ENCODE data around the gene ANGPTL2.

ANGPTL2 gene

GRCh38 chr9:127096208-127096607, 26.2 kb downstream of the ANGPTL2 start:
- H3K27me3 ChIP-seq (ENCODE audit: control insufficient read depth in 1 of 2, insufficient read depth in 2 of 2, low read length in 2 of 2), result no peaks in the 10 kb centered on the region
- no peak overlapping the region for H3K9ac ChIP-seq (ENCODE audit: low read length)
- no peak overlapping the region for H3K27ac ChIP-seq (ENCODE audit: low read depth, low read length)
- peaks cover 31% of the 10 kb centered on the region for H3K4me1 ChIP-seq (ENCODE audit: insufficient read depth, low read length)
- no peak overlapping the region for H3K4me3 ChIP-seq (ENCODE audit: low read depth in 1 of 2, low read length in 2 of 2)
- peaks cover 43% of the 10 kb centered on the region for H3K36me3 ChIP-seq (ENCODE audit: insufficient read depth, low read length)
- H3K9me3 ChIP-seq (ENCODE audit: low read length), result no peaks in the 10 kb centered on the region

- no peak overlapping the region for H3K27ac ChIP-seq (ENCODE audit: low read depth, low read length)
- no peak overlapping the region for H3K9ac ChIP-seq (ENCODE audit: low read length)
Observed at GRCh38 chr9:127095411-127095810, 27.0 kb downstream of the ANGPTL2 start.

GRCh38 chr9:127093319-127094020, 29.0 kb downstream of the ANGPTL2 start:
- peaks cover 50% of the 10 kb centered on the region for H3K36me3 ChIP-seq (ENCODE audit: insufficient read depth, low read length)
- no peak overlapping the region for H3K27ac ChIP-seq (ENCODE audit: low read depth, low read length)
- H3K9me3 ChIP-seq (ENCODE audit: low read length), result no peaks in the 10 kb centered on the region
- H3K4me1 ChIP-seq (ENCODE audit: insufficient read depth, low read length), result peaks cover 20% of the 10 kb centered on the region
- H3K9ac ChIP-seq (ENCODE audit: low read length), result no peak overlapping the region
- no peaks in the 10 kb centered on the region for H3K27me3 ChIP-seq (ENCODE audit: control insufficient read depth in 1 of 2, insufficient read depth in 2 of 2, low read length in 2 of 2)
- H3K4me3 ChIP-seq (ENCODE audit: low read depth in 1 of 2, low read length in 2 of 2), result no peak overlapping the region

More at GRCh38 chr9:127095411-127095810, 27.0 kb downstream of the ANGPTL2 start:
- Histone ChIP-seq H3K4me1 (ENCODE audit: insufficient read depth, low read length) (peaks cover 31% of the 10 kb centered on the region), H3K27me3 (ENCODE audit: control insufficient read depth in 1 of 2, insufficient read depth in 2 of 2, low read length in 2 of 2) (no peaks in the 10 kb centered on the region), H3K9me3 (ENCODE audit: low read length) (no peaks in the 10 kb centered on the region), H3K36me3 (ENCODE audit: insufficient read depth, low read length) (peaks cover 47% of the 10 kb centered on the region), H3K4me3 (ENCODE audit: low read depth in 1 of 2, low read length in 2 of 2) (no peak overlapping the region)

GRCh38 chr9:127092041-127092608, 30.3 kb downstream of the ANGPTL2 start:
- H3K9ac ChIP-seq (ENCODE audit: low read length), result no peak overlapping the region
- no peak overlapping the region for H3K27ac ChIP-seq (ENCODE audit: low read depth, low read length)
- H3K36me3 ChIP-seq (ENCODE audit: insufficient read depth, low read length), result peaks cover 58% of the 10 kb centered on the region

GRCh38 chr9:127091526-127091925, 30.9 kb downstream of the ANGPTL2 start:
- Histone ChIP-seq H3K4me1 (ENCODE audit: insufficient read depth, low read length) (peaks cover 15% of the 10 kb centered on the region), H3K4me3 (ENCODE audit: low read depth in 1 of 2, low read length in 2 of 2) (no peak overlapping the region), H3K27me3 (ENCODE audit: control insufficient read depth in 1 of 2, insufficient read depth in 2 of 2, low read length in 2 of 2) (no peaks in the 10 kb centered on the region), H3K36me3 (ENCODE audit: insufficient read depth, low read length) (peaks cover 59% of the 10 kb centered on the region), H3K9me3 (ENCODE audit: low read length) (no peaks in the 10 kb centered on the region), H3K27ac (ENCODE audit: low read depth, low read length) (no peak overlapping the region), H3K9ac (ENCODE audit: low read length) (no peak overlapping the region)

More at GRCh38 chr9:127092041-127092608, 30.3 kb downstream of the ANGPTL2 start:
- Histone ChIP-seq H3K4me1 (ENCODE audit: insufficient read depth, low read length) (peaks cover 15% of the 10 kb centered on the region), H3K4me3 (ENCODE audit: low read depth in 1 of 2, low read length in 2 of 2) (no peak overlapping the region), H3K27me3 (ENCODE audit: control insufficient read depth in 1 of 2, insufficient read depth in 2 of 2, low read length in 2 of 2) (no peaks in the 10 kb centered on the region), H3K9me3 (ENCODE audit: low read length) (no peaks in the 10 kb centered on the region)

- H3K4me3 ChIP-seq (ENCODE audit: low read depth in 1 of 2, low read length in 2 of 2), result no peak overlapping the region
- H3K27ac ChIP-seq (ENCODE audit: low read depth, low read length), result peak overlapping the region; percentile 56
- H3K9ac ChIP-seq (ENCODE audit: low read length), result no peak overlapping the region
- peaks cover 59% of the 10 kb centered on the region for H3K36me3 ChIP-seq (ENCODE audit: insufficient read depth, low read length)
- peaks cover 15% of the 10 kb centered on the region for H3K4me1 ChIP-seq (ENCODE audit: insufficient read depth, low read length)
- H3K9me3 ChIP-seq (ENCODE audit: low read length), result no peaks in the 10 kb centered on the region
- no peaks in the 10 kb centered on the region for H3K27me3 ChIP-seq (ENCODE audit: control insufficient read depth in 1 of 2, insufficient read depth in 2 of 2, low read length in 2 of 2)
Observed at GRCh38 chr9:127090341-127090985, 32.0 kb downstream of the ANGPTL2 start.

- H3K4me3 ChIP-seq (ENCODE audit: low read depth in 1 of 2, low read length in 2 of 2), result no peak overlapping the region
- peaks cover 15% of the 10 kb centered on the region for H3K4me1 ChIP-seq (ENCODE audit: insufficient read depth, low read length)
- peaks cover 58% of the 10 kb centered on the region for H3K36me3 ChIP-seq (ENCODE audit: insufficient read depth, low read length)
- H3K27me3 ChIP-seq (ENCODE audit: control insufficient read depth in 1 of 2, insufficient read depth in 2 of 2, low read length in 2 of 2), result no peaks in the 10 kb centered on the region
- no peaks in the 10 kb centered on the region for H3K9me3 ChIP-seq (ENCODE audit: low read length)
- peak overlapping the region; percentile 56 for H3K27ac ChIP-seq (ENCODE audit: low read depth, low read length)
- no peak overlapping the region for H3K9ac ChIP-seq (ENCODE audit: low read length)
Observed at GRCh38 chr9:127089631-127090081, 32.8 kb downstream of the ANGPTL2 start.

GRCh38 chr9:127088724-127089615, 33.5 kb downstream of the ANGPTL2 start:
- H3K27me3 ChIP-seq (ENCODE audit: control insufficient read depth in 1 of 2, insufficient read depth in 2 of 2, low read length in 2 of 2), result no peaks in the 10 kb centered on the region
- no peak overlapping the region for H3K27ac ChIP-seq (ENCODE audit: low read depth, low read length)
- peaks cover 15% of the 10 kb centered on the region for H3K4me1 ChIP-seq (ENCODE audit: insufficient read depth, low read length)
- no peak overlapping the region for H3K9ac ChIP-seq (ENCODE audit: low read length)
- no peaks in the 10 kb centered on the region for H3K9me3 ChIP-seq (ENCODE audit: low read length)
- H3K36me3 ChIP-seq (ENCODE audit: insufficient read depth, low read length), result peaks cover 52% of the 10 kb centered on the region
- H3K4me3 ChIP-seq (ENCODE audit: low read depth in 1 of 2, low read length in 2 of 2), result no peak overlapping the region

- Histone ChIP-seq H3K36me3 (ENCODE audit: insufficient read depth, low read length) (peaks cover 43% of the 10 kb centered on the region), H3K9ac (ENCODE audit: low read length) (no peak overlapping the region), H3K4me1 (ENCODE audit: insufficient read depth, low read length) (peaks cover 15% of the 10 kb centered on the region), H3K9me3 (ENCODE audit: low read length) (no peaks in the 10 kb centered on the region), H3K4me3 (ENCODE audit: low read depth in 1 of 2, low read length in 2 of 2) (no peak overlapping the region), H3K27ac (ENCODE audit: low read depth, low read length) (no peak overlapping the region), H3K27me3 (ENCODE audit: control insufficient read depth in 1 of 2, insufficient read depth in 2 of 2, low read length in 2 of 2) (no peaks in the 10 kb centered on the region)
Observed at GRCh38 chr9:127087836-127088235, 34.6 kb downstream of the ANGPTL2 start.

- no peak overlapping the region for H3K4me3 ChIP-seq (ENCODE audit: low read depth in 1 of 2, low read length in 2 of 2)
- H3K27me3 ChIP-seq (ENCODE audit: control insufficient read depth in 1 of 2, insufficient read depth in 2 of 2, low read length in 2 of 2), result no peaks in the 10 kb centered on the region
- no peaks in the 10 kb centered on the region for H3K9me3 ChIP-seq (ENCODE audit: low read length)
- peaks cover 39% of the 10 kb centered on the region for H3K36me3 ChIP-seq (ENCODE audit: insufficient read depth, low read length)
- no peak overlapping the region for H3K27ac ChIP-seq (ENCODE audit: low read depth, low read length)
- H3K4me1 ChIP-seq (ENCODE audit: insufficient read depth, low read length), result peaks cover 15% of the 10 kb centered on the region
- H3K9ac ChIP-seq (ENCODE audit: low read length), result no peak overlapping the region
Observed at GRCh38 chr9:127087411-127087810, 35.0 kb downstream of the ANGPTL2 start.

- H3K27ac ChIP-seq (ENCODE audit: low read depth, low read length), result no peak overlapping the region
- no peaks in the 10 kb centered on the region for H3K9me3 ChIP-seq (ENCODE audit: low read length)
- H3K36me3 ChIP-seq (ENCODE audit: insufficient read depth, low read length), result peaks cover 32% of the 10 kb centered on the region
- no peak overlapping the region for H3K9ac ChIP-seq (ENCODE audit: low read length)
- peaks cover 15% of the 10 kb centered on the region for H3K4me1 ChIP-seq (ENCODE audit: insufficient read depth, low read length)
- no peaks in the 10 kb centered on the region for H3K27me3 ChIP-seq (ENCODE audit: control insufficient read depth in 1 of 2, insufficient read depth in 2 of 2, low read length in 2 of 2)
- H3K4me3 ChIP-seq (ENCODE audit: low read depth in 1 of 2, low read length in 2 of 2), result no peak overlapping the region
Observed at GRCh38 chr9:127086771-127087170, 35.7 kb downstream of the ANGPTL2 start.

Data from muscle layer of colon (tissue), 2 donors.